NCI-H2081 (cell line): ENCODE results near the gene RUNX3.
"Not testable (repeated sequence)": the region's sequence is repeated elsewhere in the genome, so short reads cannot be mapped to it uniquely, and the experiment has no call there.

Experiments
- DNase-seq, 2 experiments: peaks; one replicate each; lab custom pipeline; 2025; lab: John Stamatoyannopoulos, UW

The RUNX3 gene

DNA sequence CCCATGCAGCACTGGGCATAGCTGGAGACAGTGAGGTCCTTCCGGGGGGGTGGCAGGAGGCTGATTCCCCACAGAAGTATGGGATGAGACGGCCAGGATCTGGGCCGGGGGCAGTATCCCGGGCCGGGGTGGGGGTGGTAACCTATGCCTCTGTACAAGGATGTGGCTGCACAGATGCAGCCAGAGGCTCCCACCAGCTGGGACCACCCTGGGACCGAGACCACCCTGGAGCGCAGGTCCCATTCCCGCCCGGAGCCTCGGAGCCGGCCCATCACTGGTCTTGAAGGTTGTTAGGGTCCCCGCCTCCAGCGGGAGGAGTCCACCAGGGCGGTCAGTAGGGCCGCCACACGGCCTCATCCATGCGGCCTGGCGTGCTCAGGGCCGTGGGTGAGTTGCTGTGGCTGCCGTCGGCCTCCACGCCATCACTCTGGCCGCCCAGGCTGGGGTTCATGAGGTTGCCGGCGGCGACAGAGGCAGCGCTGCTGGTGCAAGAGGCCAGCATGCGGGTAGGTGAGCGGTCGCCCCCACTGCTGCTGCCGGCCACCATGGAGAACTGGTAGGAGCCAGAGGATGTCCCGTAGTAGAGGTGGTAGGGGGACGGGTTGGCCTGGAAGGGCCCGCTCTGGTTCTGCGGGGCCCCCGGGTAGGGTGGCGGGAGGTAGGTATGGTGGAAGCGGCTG is 28.1 kb downstream of the RUNX3 start:
- DNase-seq, result no peak

DNA sequence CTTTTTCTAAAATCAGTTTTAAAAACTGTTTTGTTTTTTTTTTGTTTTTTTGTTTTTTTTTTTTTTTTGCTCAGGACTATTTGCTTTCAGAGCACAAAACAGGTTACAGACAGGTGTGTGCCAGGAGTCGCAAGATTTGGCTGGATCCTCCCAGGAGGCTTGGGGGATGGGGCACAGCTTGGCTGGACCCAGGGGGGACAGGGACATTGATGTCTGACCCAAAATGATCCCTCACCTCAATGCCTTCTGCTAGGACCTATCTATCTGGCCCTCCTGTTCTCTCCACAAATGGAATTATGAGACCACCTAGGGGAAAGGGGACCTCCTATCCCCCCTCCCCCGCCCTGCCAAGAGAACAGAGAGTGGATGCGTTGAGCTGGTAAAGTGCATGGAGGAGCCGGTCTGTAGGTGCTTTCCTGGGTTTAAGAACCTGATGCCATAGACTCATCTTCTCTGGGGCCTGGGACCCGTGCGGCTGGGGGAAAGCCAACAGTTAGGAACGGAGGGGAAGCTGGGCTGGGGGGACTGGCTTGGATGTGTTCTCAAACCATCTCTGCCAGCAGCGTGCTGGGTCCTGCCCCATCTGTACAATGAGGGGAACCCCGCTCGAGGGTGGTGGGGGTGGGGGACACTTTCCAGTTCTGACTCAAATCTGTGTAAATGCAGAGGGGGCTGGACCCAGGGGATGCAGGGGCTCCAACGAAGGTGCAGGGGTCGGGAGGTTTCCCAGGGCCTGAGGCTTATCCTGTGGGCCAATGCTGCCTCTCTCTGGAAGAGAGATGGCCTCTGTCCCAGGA is 28.9 kb downstream of the RUNX3 start:
- no peak for DNase-seq

DNA sequence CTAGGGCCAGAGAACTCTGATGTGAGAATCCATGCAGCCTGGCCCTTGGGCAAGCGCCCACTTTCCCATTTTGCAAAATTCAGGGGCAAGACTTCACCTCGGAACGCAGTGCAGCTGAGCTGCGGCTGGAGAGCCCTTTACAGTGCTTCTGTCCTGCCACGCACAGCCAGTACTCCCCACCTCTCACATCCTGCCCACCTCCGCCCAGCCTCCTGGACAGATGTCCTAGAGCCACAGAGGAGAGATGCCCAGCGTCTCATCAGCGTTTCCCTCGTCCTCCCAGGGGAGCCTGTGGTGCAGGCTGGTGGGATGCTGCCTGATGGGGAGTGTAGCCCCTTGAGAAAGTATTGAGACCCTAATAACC is 29.6 kb downstream of the RUNX3 start:
- no peak for DNase-seq

DNA sequence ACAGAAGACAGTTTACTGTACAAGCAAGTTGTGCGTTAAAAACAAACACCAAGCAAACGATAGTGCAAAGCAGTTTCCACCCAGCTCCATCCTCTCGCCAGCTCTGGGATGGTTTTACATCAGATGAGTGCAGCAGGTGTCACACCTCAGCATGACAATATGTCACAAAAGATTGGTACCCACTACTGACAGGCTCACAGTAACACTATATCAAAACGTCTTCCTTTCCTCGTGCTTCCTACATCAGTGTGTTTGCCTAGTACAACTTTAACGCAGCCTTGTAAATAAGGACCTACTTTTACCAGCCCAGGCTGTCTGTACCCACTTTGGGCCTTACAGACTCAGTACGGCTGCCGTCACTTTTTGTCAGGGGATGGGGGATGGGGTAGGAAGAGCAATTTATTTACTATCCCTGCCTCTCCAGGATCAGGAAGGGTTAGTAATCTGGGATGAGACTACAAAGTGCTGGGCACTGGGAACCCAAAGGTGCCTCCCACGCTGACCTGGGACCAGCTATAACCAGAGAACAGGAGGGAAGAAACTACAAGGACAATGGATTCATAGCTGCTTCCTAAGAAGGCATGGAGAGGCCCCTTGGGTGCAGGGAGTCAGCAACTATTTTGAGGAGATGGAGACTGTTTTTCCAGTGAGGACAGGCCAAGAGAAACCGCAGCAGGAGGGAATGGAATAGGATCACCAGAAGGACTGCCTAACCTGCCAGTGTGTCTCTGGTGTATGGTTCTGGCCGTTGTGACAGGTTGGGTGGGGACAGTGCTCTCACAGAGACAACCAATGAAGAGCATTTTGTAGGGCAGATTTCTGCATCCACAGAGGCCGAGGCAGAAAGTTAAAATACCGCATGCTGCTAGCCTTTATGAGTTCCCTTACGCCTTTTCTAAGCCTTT is 30.2 kb downstream of the RUNX3 start:
- no peak for DNase-seq

DNA sequence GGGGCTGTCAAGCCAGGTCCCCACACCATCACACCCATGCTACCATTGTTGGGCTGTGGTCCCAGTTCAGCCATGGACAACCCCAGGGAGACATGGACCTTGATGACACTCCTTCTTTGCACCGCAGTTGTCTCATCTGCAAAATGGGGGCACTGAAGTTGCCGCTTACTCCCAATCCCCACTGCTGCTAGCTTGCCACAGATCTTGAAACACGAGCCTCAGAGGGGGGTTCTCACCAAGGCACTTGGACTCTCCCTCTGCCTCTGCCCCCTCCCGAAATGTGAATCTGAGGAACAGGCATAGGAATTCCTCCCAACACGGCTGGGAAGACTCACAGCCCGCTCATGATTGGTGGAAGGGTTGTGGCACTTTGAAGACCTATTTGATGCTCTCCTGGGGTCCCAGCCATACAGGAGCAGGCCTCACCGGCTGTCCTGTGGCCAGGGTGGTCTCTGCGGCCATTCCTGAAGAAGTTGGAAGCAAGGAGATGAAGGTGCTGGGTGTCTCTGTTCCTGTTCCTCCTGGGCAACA is 31.1 kb downstream of the RUNX3 start:
- DNase-seq, result no peak

DNA sequence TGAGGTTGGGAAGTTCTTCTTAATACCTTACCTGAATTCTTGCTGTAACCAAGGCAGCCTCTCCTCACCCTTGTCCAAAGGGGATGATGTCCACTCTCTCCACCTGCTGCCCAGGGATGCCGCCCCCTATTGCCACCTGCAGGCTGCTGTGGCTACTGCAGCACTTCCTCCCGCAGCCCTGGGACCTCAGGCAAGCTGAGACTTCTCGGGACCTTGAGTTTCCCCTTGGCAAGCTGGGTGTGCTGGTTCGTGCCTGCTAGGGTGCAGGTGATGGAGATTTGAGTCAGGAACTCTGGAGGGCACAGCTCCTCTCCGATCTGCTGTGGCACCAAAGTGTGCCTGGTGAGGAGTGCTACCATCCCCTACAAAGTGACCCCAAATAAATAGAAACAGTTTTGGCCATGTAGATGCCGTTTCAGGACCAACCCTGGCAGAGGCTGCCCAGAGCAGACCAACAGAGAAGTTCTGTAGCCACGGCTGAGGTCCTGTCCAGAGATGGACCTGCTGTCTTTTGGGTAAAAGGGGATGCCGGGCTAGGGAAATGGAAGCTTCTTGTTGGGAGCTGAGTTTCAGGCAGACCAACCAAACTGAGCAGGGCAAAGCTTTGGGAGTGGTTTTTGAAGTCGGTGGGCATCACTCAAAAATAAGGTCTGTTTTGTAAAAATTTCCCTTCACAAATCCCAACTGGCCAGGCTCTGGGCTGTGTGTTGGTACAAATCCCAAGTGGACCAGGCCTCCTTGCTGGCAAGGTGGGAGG is 31.7 kb downstream of the RUNX3 start:
- DNase-seq, result no peak

DNA sequence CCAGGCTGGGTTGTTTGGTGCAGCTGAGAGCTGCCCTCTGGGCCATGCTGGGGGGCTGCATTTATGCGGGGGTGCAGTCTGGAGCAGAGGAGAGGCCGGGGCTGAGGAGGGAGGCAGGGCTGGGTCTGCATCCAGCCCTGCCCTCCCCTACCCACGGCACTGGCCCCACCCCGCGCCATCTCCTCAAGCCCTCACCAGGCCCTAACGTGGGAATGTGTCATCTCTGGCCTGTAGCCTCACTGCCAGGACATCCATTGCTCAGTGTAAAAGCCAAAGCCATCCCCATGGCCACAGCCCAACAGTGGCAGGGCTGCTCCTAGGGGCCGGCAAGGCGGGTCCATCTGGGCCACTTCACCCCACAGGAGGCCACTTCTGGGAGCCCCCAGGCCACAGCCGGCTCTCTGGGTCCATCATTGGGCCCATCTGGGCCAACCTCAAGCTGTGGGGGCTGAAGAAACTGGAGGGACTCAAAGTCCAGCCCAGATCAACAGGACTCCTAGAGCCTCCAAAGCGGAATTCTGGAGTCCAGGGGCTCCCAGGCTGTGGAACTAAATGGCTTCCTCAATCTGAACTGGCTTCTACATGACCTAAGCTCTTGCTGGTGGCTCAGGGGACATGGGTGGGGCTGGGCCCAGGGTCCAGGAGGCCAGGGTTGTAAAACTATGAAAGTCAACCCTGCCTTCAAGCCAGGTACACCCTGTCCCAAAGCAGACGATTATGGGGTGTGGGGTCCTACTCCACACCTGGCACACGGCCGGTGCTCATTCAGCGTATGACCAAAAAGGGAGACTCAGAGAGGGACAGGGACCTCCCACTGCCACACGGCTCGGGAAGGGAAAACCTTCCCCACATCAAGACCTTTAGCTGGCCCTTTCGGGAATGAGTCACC is 32.6 kb downstream of the RUNX3 start:
- no peak for DNase-seq

DNA sequence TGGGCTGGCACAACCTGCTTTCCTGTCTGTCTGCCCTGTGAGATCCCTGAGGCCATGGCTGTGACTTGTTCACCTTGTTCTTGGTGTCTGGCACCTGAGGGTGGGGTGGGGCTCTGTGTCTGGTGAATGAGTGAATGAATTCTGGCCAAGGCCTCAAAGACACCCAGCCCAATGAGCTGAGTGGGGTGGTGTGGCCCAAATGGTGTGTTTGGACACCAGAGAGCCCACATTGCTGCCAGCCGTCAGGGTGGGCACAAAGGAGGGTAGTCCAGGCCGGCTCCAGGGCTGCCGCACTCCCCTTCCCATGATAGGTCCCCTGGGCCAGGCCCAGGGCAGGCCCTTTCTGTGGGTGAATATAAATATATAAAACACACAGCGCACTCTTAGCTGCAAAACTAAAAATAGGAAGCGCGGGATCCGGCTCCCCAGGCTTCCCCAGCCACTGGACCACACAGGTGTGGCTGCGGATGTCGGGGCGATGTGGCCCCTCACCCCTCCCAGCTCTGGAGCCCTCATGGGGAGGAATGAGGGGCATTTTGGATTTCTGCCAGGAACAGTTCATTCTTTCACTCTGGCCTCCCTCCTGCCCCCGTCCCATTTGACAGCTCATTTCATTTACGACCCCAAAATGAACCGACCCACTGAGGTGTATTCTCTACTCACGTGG is 33.3 kb downstream of the RUNX3 start:
- no peak for DNase-seq

DNA sequence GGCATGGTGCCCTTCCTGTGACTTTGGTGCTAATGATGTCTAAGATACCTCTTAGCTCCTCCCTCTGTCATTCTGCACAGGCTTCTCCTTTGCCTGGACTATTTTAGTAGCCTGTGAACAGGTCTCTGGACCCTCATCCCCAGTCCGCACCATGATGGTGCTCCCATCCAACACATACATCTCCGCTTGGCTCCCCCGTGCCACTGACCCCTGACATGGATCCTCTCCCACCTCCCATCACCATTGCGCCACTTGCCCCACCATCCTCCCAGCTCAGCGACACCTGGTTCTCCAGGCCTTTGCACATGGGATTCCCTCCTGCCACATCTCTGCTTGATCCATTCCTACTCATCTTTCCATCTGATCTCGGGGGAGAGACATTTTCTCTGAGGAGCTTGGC is 33.9 kb downstream of the RUNX3 start:
- DNase-seq, result no peak

DNA sequence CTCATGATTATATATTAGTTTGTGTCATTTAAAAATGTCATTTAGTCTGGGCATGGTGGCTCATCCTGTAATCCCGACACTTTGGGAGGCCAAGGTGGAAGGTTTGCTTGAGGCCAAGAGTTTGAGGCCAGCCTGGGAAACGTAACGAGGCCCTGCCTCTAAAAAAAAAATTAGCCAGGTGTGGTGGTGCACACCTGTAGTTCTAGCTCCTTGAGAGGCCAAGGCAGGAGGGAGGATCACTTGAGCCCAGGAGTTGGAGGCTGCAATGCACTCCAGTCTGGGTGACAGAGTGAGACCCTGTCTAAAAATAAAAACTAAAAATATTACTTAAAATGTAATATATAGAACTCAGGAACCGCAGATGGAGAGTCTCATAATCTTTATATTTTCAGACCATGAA is 34.6 kb downstream of the RUNX3 start:
- DNase-seq, result no peak

DNA sequence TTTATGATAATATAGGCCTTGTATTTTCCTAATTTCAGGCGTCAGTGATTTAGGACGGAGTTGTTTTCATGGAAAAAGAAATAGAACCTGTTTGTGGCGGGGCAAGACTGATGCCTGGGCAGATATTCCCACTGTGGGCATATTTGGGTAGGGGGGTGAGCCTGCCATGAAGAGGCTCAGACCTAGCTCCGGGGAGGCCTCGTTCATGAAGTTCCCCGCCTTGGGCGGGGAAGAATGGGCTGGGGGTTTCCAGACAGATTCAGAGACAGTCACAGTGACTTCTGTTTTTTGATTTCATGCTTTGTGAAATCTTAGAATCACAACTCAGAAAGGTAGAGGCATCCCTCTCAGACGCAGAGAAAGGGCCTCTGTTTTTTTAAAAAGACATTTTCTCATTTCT is 36.1 kb downstream of the RUNX3 start:
- no peak for DNase-seq

DNA sequence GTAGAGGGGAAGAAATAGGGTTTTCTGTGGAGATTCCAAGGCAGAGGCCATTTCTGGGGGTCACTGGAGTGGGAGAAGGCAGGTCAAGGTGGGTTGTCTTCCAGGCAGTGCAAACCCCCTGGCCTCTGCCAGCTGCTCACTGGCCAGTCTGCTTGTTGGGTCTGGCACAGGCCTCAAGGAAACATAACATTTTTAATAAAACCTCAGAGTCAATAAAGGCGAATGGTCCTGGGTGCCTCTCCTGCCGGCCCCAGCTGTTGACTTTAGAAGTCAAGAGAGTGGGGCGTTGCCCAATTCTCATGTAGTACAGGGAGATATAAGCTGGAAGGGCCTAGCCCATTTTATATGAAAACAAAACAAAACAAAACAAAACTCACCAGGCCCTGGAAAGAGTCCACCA is 36.6 kb downstream of the RUNX3 start:
- DNase-seq, result no peak

DNA sequence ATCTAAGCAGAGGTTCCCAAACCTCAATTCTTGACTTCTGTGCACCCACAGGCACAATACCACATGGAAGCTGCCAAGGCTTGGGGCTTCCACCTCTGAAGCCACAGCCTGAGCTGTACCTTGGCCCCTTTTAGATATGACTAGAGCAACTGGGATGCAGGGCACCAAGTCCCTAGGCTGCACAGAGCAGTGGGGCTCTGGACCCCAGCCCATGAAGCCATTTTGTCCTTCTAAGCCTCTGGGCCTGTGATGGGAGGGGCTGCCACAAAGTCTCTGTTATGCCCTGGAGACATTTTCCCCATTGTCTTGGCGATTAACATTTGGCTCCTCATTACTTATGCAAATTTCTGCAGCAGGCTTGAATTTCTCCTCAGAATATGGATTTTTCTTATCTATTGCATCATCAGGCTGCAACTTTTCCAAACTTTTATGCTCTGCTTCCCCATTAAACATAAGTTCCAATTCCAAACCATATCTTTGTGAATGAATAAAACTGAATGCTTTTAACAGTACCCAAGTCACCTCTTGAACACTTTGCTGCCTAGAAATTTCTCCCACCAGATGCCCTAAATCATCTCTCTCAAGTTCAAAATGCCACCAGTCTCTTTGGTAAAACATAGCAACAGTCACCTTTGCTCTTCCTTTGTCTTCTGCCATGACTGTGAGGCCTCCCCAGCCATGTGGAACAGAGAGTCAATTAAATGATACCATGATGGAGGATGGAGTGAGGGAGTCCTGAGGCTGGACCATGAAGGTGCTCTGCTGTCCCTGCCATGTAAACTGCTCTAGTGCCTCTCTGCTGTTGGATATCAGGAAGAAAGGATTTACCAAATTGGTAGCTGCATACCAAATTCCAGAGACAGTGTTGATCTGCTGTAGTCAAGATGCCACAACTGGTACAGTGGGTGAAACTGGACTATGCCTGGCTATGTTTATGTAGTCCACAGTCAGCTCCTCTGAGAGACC is 37.6 kb downstream of the RUNX3 start:
- no peak for DNase-seq

DNA sequence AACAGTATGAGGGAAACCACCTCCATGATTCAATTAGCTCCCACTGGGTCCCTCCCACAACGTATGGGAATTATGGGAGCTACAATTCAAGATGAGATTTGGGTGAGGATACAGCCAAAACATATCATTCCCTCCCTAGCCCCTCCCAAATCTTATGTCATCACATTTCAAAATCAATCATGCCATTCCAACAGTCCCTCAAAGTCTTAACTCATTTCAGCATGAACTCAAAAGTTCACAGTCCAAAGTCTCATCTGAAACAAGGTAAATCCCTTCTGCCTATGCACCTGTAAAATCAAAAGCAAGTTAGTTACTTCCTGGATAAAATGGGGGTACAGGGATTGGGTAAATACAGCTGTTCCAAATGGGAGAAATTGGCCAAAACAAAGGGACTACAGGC is 38.7 kb downstream of the RUNX3 start:
- not testable (repeated sequence) for DNase-seq

DNA sequence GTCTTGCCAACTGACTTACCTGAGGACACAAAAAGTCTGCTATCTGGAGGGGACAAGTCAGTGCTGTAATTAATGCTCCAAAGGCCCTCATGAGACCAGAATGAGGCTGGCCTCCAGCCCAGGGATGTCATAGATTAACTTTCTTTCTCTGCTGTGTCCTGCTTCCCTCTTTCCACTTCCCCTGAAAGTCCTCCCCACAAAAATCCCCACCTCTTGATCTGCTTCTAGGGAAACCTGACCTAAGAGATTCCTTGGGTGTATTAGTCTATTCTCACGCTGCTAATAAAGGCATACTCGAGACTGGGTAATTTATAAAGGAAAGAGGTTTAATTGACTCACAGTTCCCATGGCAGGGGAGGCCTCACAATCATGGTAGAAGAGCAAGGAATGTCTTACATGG is 39.2 kb downstream of the RUNX3 start:
- DNase-seq, result no peak

DNA sequence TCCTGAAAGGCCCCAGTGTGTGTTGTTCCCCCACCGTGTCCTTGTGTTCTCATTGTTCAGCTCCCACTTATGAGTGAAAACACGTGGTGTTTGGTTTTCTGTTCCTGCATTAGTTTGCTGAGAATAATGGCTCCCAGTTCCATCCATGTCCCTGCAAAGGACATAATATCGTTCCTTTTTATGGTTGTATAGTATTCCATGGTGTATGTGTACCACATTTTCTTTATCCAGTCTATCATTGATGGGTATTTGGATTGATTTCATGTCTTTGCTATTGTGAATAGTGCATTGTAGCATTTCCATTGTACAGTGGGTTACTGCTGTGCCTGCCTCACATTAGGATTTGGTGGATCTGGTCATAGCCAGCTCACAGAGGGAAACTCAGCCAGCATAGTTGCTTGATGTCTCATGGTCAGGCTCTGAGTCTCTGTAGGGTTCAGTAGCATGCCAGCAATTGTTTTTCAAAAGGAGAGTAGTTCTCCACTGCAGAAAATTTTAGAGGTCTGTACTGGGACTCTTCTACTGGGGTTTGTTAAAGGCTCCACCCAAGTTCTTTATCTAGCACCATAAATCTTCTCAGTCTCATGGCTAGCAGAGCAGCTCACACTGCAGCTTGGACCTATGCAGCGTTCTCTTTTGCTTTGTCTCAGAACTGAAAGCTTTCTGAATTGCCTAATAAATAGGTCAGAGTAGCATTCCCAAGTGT is 41.0 kb downstream of the RUNX3 start:
- no peak for DNase-seq

DNA sequence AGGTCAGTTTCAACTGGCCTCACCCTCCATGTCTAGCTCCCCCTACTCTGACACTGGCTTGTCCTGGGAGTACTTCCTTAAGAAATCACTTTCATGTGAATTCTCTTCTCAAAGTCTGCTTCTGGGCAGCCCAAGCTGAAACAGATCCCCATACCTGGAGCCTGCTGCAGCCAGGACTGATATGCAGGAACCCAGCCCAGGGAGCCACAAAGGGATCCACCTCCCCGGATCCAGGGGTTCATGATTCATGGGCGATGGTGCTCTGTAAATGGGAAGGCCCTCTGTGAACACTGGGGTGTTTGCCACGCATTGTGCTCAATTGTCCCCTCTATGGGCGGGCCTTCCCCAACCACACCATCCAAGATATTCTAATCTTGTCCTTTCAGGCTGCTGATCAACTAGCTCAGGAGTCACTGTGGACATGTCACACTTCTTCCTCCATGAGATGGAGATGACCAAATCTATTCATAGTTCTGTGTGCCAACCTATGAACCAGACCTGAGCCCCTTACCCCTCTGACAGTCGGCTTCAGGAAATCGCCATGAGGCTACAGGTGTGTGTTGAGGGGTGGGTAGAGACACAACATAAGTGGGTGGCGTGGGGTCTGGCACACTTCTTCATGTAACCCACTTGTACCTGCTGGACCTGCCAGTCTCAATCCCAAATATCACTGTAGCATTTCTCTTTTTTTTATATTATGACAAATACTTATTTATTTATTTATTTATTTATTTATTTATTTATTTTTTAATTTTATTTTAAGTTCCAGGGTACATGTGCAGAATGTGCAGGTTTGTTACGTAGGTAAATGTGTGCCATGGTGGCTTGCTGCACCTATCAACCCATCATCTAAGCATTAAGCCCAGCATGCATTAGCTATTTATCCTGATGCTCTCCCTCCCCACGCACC is 41.8 kb downstream of the RUNX3 start:
- no peak for DNase-seq
